ENCODE data around the gene MYO1B. TPM values are rescaled to one million over a fixed set of nuclear protein-coding genes. Genes with fewer than 3 reads are reported as not detected.

Gene MYO1B
- total and polyA plus RNA-seq, 2 experiments from 2014 or later: 126 to 197 TPM

DNA sequence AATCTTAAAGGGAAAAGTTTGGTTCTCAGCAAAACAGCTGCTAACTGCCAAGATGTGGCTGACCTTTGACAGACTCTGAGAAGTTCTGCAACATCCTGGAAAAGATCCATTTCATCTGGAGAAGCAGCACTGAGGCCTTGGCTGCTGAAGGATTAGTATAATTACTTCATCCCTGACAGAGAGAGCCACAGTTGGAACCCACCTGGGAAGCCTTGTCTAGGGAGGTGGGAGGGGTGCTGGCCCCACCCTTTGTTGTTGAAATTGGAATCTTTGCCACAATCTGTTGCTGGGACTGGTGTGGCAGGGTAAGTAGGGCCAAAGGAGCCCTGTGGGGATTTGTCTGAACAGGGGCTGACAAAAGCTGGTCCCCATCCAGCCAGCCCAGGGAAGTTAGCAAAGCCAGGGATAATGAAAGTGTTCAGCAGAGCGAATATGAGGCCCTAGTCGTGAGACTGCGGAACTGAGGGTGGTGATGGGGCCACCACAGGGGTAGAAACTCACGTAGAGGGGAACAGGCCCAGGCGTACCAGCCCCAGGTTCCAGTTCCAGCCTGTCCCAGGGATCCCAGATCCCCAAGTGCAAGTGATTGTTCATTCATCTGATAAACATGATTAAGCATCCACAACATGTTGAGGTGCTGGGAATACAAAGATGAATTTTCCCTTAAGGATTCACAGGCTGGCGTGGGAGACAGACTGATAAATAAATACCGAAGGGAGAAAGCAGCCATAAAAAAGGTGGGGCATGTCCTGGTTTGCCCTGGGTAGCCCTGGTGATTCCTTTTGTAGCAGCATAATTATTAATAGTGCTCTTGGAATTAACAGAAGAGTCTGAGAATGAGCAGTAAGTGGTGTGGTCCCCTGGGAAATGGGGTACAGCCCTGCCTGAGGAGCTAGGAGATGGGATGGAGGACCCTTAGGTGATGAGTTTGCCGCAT is 60.0 kb downstream of the MYO1B start:
- Histone ChIP-seq H3K9me3 (ENCODE audit: low read depth) (no peaks in the 10 kb centered on the region), H3K79me2 (ENCODE audit: insufficient read depth) (peaks cover 100% of the 10 kb centered on the region), H3K9me2 (ENCODE audit: insufficient read depth) (no peaks in the 10 kb centered on the region), H3K9ac (peak overlapping the region; percentile 7; the same call in 1 of the 2 replicates), H3K4me1 (ENCODE audit: insufficient read depth) (peaks cover 29% of the 10 kb centered on the region), H3F3A (ENCODE audit: insufficient read depth) (peaks cover 13% of the 10 kb centered on the region; the same call in 1 of the 2 replicates), H3K4me3 (no peak overlapping the region), H3K4me2 (ENCODE audit: unreplicated experiment) (peak overlapping the region; percentile 43), H3K27ac (peak overlapping the region; percentile 50), H2AFZ (no peak overlapping the region), H3K36me3 (ENCODE audit: low read depth) (peaks cover 11% of the 10 kb centered on the region; the same call in 1 of the 2 replicates), H4K20me1 (ENCODE audit: insufficient read depth) (no peaks in the 10 kb centered on the region), H3K27me3 (replicated peaks; ENCODE audit: insufficient read depth) (no peaks in the 10 kb centered on the region)
- in situ Hi-C loops (cut with MboI): no loop called here
- no peak for TF ChIP-seq EZH2phosphoT487 (IDR thresholded peaks at IDR 0.05; ENCODE audit: insufficient read depth, low read depth)
- TF ChIP-seq EZH2 (IDR thresholded peaks at IDR 0.05; ENCODE audit: insufficient read depth, poor library complexity, severe bottlenecking): no peak
- DNase-seq: peak; percentile 84
- 75% methylated on average over 8 of the region's 8 CpGs for WGBS, 2 experiments (ENCODE audit: low coverage in 1 of 2, low lambda C conversion rate in 2 of 2, missing lambda C conversion rate in 2 of 2)

- no peak overlapping the region for H2AFZ ChIP-seq
- in situ Hi-C loops (cut with MboI): no loop called here
- H3K27ac ChIP-seq: no peak overlapping the region
- H3K79me2 ChIP-seq (ENCODE audit: insufficient read depth): peaks cover 96% of the 10 kb centered on the region
- H3K9ac ChIP-seq: no peak overlapping the region
- no peaks in the 10 kb centered on the region for H3K27me3 ChIP-seq (replicated peaks; ENCODE audit: insufficient read depth)
- H4K20me1 ChIP-seq (ENCODE audit: insufficient read depth): no peaks in the 10 kb centered on the region
- H3K4me1 ChIP-seq (ENCODE audit: insufficient read depth): peaks cover 51% of the 10 kb centered on the region
- peaks cover 3% of the 10 kb centered on the region; the same call in 1 of the 2 replicates for H3K36me3 ChIP-seq (ENCODE audit: low read depth)
- no peak for TF ChIP-seq EZH2 (IDR thresholded peaks at IDR 0.05; ENCODE audit: insufficient read depth, poor library complexity, severe bottlenecking)
- TF ChIP-seq EZH2phosphoT487 (IDR thresholded peaks at IDR 0.05; ENCODE audit: insufficient read depth, low read depth): no peak
- H3K4me3 ChIP-seq: no peak overlapping the region
- H3K9me3 ChIP-seq (ENCODE audit: low read depth): no peaks in the 10 kb centered on the region
- H3F3A ChIP-seq (ENCODE audit: insufficient read depth): peaks cover 18% of the 10 kb centered on the region; the same call in 1 of the 2 replicates
- H3K4me2 ChIP-seq (ENCODE audit: unreplicated experiment): no peak overlapping the region
- no peaks in the 10 kb centered on the region for H3K9me2 ChIP-seq (ENCODE audit: insufficient read depth)
- WGBS, 2 experiments (ENCODE audit: low coverage in 1 of 2, low lambda C conversion rate in 2 of 2, missing lambda C conversion rate in 2 of 2): 94 to 97% methylated on average over 2 of the region's 2 CpGs
- no peak for DNase-seq
Measured at GRCh38 chr2:191308026-191308425, 62.8 kb downstream of the MYO1B start.

- H3K36me3 ChIP-seq (ENCODE audit: low read depth): peaks cover 3% of the 10 kb centered on the region; the same call in 1 of the 2 replicates
- H4K20me1 ChIP-seq (ENCODE audit: insufficient read depth): no peaks in the 10 kb centered on the region
- DNase-seq: no peak
- TF ChIP-seq EZH2 (IDR thresholded peaks at IDR 0.05; ENCODE audit: insufficient read depth, poor library complexity, severe bottlenecking) (no peak), EZH2phosphoT487 (IDR thresholded peaks at IDR 0.05; ENCODE audit: insufficient read depth, low read depth) (no peak)
- no peak overlapping the region for H3K4me3 ChIP-seq
- H3K79me2 ChIP-seq (ENCODE audit: insufficient read depth): peaks cover 96% of the 10 kb centered on the region
- peak overlapping the region; percentile 50 for H3K4me2 ChIP-seq (ENCODE audit: unreplicated experiment)
- H2AFZ ChIP-seq: no peak overlapping the region
- peak overlapping the region; percentile 16 for H3K27ac ChIP-seq
- in situ Hi-C loops (cut with MboI): no loop called here
- peaks cover 33% of the 10 kb centered on the region; the same call in 1 of the 2 replicates for H3F3A ChIP-seq (ENCODE audit: insufficient read depth)
- no peak overlapping the region for H3K9ac ChIP-seq
- no peaks in the 10 kb centered on the region for H3K27me3 ChIP-seq (replicated peaks; ENCODE audit: insufficient read depth)
- peaks cover 35% of the 10 kb centered on the region for H3K4me1 ChIP-seq (ENCODE audit: insufficient read depth)
- WGBS, 2 experiments (ENCODE audit: low coverage in 1 of 2, low lambda C conversion rate in 2 of 2, missing lambda C conversion rate in 2 of 2): 88 to 91% methylated on average over 4 of the region's 4 CpGs
- H3K9me2 ChIP-seq (ENCODE audit: insufficient read depth): no peaks in the 10 kb centered on the region
- H3K9me3 ChIP-seq (ENCODE audit: low read depth): no peaks in the 10 kb centered on the region
Measured at GRCh38 chr2:191311156-191311555, 66.0 kb downstream of the MYO1B start.

DNA sequence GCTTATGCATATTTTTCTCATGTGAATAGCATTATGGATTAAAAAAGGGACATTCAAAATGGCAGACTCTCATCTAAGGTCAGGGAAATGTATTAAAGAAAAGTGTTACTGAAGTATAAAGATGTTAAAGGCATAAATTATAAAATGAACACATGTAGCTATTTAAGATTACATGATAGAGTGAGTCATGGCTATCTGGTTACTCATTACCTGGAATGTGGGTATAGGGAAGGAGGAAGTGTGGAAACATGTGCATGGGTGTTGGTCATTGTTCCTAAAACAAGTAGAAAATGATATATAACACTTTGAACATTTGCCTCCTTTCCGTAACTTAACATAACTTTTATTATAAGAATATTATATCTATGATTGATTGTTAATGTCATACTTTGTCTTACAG is 66.4 kb downstream of the MYO1B start:
- Histone ChIP-seq H2AFZ (no peak overlapping the region), H3K9me3 (ENCODE audit: low read depth) (no peaks in the 10 kb centered on the region), H3K79me2 (ENCODE audit: insufficient read depth) (peaks cover 96% of the 10 kb centered on the region), H4K20me1 (ENCODE audit: insufficient read depth) (no peaks in the 10 kb centered on the region), H3F3A (ENCODE audit: insufficient read depth) (peaks cover 33% of the 10 kb centered on the region; the same call in 1 of the 2 replicates), H3K27me3 (replicated peaks; ENCODE audit: insufficient read depth) (no peaks in the 10 kb centered on the region), H3K9ac (no peak overlapping the region), H3K9me2 (ENCODE audit: insufficient read depth) (no peaks in the 10 kb centered on the region), H3K4me2 (ENCODE audit: unreplicated experiment) (peak overlapping the region; percentile 50), H3K27ac (peak overlapping the region; percentile 40), H3K4me1 (ENCODE audit: insufficient read depth) (peaks cover 40% of the 10 kb centered on the region), H3K36me3 (ENCODE audit: low read depth) (peaks cover 3% of the 10 kb centered on the region; the same call in 1 of the 2 replicates), H3K4me3 (no peak overlapping the region)
- no peak for TF ChIP-seq EZH2phosphoT487 (IDR thresholded peaks at IDR 0.05; ENCODE audit: insufficient read depth, low read depth)
- no peak for TF ChIP-seq EZH2 (IDR thresholded peaks at IDR 0.05; ENCODE audit: insufficient read depth, poor library complexity, severe bottlenecking)
- in situ Hi-C loops (cut with MboI): no loop called here
- DNase-seq: peak; percentile 92
- WGBS, 2 experiments (ENCODE audit: low coverage in 1 of 2, low lambda C conversion rate in 2 of 2, missing lambda C conversion rate in 2 of 2): 46 to 60% methylated on average over 1 of the region's 1 CpG

Measured in GM23248 (cell line).